Central memory CD4-positive, alpha-beta T cell (primary cell): Measurements from ENCODE around the gene MAK.

Source experiments
- DNase-seq: peaks from one replicate; pipeline ENCODE4 v3.0.0; 2022

The MAK gene

GRCh38 chr6:10722570-10722819, 115.8 kb downstream of the MAK start:
- peak; percentile 0 for DNase-seq

GRCh38 chr6:10721850-10722569, 116.3 kb downstream of the MAK start:
- no peak for DNase-seq

DNA sequence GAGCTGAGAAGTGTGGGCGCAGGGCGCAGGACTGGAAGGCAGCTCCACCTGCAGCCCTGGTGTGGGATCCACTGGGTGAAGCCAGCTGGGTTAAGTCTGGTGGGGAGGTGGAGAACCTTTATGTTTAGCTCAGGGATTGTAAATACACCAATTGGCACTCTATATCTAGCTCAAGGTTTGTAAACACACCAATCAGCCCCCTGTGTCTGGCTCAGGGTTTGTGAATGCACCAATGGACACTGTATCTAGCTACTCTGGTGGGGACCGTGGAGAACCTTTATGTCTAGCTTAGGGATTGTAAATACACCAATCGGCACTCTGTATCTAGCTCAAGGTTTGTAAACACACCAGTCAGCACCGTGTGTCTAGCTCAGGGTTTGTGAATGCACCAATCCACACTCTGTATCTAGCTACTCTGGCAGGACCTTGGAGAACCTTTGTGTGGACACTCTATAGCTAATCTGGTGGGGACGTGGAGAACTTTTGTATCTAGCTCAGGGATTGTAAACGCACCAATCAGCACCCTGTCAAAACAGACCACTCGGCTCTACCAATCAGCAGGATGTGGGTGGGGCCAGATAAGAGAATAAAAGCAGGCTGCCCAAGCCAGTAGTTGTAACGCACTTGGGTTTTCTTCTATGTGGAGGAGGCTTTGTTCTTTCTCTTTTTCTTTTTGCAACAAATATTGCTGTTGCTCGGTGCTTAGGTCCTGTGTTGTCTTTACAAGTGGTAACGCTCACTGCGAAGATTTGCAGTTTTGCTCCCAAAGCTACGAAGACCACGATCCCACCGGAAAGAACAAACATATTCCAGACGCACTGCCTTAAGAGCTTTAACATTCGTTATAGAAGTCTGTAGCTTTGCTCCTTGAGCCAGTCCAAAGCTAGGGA, 117.1 kb downstream of the MAK start:
- peak; percentile 35 for DNase-seq

DNA sequence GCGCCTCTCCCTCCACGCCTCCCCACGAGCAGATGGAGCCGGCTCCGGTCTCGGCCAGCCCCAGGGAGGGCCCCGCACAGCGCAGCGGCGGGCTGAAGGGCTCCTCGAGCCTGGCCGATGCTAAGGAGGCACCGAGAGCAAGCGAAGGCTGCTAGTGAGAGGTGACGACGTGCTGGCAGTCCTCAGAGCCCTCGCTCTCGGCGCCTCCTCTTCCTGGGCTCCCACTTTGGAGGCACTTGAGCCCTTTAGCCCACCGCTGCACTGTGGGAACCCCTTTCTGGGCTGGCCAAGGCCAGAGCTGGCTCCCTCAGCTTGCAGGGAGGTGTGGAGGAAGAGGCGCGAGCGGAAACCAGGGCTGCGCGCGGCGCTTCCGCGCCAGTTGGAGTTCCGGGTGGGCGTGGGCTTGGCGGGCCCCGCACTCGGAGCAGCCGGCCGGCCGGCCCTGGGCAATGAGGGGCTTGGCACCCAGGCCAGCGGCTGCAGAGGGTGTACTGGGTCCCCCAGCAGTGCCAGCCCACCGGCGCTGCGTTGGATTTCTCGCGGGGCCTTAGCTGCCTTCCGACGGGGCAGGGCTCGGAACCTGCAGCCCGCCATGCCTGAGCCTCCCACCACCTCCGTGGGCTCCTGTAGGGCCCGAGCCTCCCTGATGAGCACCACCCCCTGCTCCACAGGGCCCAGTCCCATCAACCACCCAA, 117.9 kb downstream of the MAK start:
- DNase-seq, result peak; percentile 65

DNA sequence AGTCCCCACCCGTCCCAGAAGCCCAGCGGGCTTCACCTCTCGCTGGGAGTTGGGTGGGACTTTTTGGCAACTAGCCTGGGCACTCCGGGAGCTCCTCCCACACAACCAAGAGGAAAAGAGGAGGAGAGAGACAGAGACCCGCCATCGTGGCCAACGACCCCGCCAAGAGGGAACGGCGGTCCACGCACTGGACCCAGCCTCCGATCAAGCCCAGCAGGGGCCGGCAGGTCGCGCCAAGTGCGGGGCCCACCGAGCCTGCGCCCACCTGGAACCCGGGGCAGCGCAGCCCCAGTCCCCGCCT, 118.4 kb downstream of the MAK start:
- no peak for DNase-seq

DNA sequence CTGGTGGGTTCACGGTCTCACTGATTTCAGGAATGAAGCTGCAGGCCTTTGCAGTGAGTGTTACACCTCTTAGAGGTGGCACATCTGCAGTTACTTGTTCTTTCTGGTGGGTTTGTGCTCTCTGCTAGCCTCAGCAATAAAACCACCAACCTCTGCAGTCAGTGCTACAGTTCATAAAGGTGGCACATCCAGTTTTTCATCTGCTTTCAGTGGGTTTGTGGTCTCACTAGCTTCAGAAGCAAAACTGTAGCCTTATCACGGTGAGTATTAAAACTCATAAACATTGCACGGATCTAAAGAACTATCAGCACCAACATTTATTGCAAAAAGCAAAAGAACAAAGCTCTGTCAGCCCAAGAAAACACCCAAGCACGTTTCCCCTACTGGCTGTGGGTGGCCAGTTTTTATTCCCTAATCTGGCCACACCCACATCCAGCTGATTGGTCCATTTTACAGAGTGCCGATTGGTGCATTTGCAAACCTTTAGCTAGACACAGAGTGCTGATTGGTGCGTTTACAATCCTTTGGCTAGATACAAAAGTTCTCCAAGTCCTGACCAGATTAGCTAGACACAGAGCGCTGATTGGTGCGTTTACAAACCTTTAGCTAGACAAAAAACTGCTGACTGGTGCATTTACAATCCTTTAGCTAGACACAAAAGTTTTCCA, 118.9 kb downstream of the MAK start:
- peak; percentile 28 for DNase-seq

GRCh38 chr6:10713962-10714361, 124.4 kb downstream of the MAK start:
- DNase-seq, result no peak
